Midbrain (tissue), 1 donor: ENCODE measurements around the gene RAB11FIP2.

Source experiments
- DNase-seq: peaks from one replicate; lab custom pipeline; 2025; lab: John Stamatoyannopoulos, UW

RAB11FIP2 gene

GRCh38 chr10:117983961-117984360, 62.8 kb downstream of the RAB11FIP2 start:
- DNase-seq = no peak

- DNase-seq = no peak
These were observed 65.7 kb downstream of the RAB11FIP2 start for GRCh38 chr10:117980755-117981702.

- no peak for DNase-seq
These were observed 66.5 kb downstream of the RAB11FIP2 start for GRCh38 chr10:117980216-117980615.

GRCh38 chr10:117972168-117972837, 74.4 kb downstream of the RAB11FIP2 start:
- no peak for DNase-seq

- DNase-seq = no peak
These were observed 75.8 kb downstream of the RAB11FIP2 start for GRCh38 chr10:117970962-117971361.

- DNase-seq = no peak
These were observed 77.1 kb downstream of the RAB11FIP2 start for GRCh38 chr10:117969592-117969991.

- DNase-seq = no peak
These were observed 78.2 kb downstream of the RAB11FIP2 start for GRCh38 chr10:117968354-117969182.

- no peak for DNase-seq
These were observed 79.5 kb downstream of the RAB11FIP2 start for GRCh38 chr10:117967149-117967650.

GRCh38 chr10:117965984-117966383, 80.8 kb downstream of the RAB11FIP2 start:
- no peak for DNase-seq

- no peak for DNase-seq
These were observed 82.2 kb downstream of the RAB11FIP2 start for GRCh38 chr10:117964536-117964935.

- no peak for DNase-seq
These were observed 86.3 kb downstream of the RAB11FIP2 start for GRCh38 chr10:117960345-117960935.

- no peak for DNase-seq
These were observed 89.8 kb downstream of the RAB11FIP2 start for GRCh38 chr10:117956972-117957371.

GRCh38 chr10:117955176-117955575, 91.6 kb downstream of the RAB11FIP2 start:
- DNase-seq = no peak
